T-helper 2 cell (primary cell): ENCODE measurements around the gene ZNF823.
"Not testable (repeated sequence)": the region's sequence is repeated elsewhere in the genome, so short reads cannot be mapped to it uniquely, and the experiment has no call there.

Experiments used
- DNase-seq, 5 experiments: peaks; one replicate each; pipeline versions ENCODE4 v3.0.0 to v3.0.0-alpha.2; 2012 to 2022

Gene ZNF823

DNA sequence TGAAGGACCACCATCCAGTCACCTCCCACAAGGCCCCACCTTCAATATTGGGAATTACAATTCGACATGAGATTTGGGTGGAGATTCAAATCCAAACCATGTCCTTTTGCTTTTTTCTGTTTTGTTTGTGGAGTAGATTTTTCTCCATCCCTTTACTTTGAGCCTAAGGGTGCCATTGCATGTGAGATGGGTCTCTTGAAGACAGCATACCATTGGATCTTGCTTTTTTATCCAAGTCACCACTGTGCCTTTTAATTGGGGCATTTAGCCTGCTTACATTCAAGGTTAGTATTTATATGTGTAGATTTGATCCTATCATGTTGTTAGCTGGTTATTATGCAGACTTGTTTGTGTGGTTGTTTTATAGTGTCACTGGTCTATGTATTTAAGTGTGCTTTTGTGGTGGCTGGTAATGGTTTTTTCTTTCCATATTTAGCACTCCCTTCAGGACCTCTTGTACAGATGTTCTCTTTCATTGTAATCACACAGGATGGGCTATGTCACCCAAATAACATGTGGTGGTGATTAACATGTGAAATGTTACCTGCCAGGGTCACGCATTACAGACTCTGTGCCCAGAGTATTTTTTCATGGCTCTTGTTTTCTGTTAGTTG lies 58.0 kb downstream of the ZNF823 start:
- DNase-seq, result no peak

DNA sequence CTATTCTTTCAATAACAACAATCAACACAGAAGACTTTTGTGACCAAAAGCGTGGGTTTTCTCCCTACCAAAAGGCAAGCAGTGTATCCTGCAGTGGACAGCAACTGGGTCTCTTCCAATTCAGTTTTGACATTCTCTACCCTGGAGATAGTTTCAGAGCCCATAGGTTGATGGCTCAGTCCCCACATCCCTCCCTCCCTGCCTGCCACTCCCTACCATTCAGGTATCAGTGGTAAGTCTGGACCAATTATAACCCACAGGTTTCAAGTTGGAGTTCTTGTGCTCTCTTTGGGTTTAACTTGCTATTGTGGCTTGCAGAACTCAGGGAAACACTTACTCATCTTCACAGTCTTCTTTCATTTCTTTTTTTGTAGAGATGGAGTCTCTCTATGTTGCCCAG lies 60.2 kb downstream of the ZNF823 start:
- no peak for DNase-seq

GRCh38 chr19:11676661-11677600 lies 61.8 kb downstream of the ZNF823 start:
- DNase-seq, result not testable (repeated sequence)

DNA sequence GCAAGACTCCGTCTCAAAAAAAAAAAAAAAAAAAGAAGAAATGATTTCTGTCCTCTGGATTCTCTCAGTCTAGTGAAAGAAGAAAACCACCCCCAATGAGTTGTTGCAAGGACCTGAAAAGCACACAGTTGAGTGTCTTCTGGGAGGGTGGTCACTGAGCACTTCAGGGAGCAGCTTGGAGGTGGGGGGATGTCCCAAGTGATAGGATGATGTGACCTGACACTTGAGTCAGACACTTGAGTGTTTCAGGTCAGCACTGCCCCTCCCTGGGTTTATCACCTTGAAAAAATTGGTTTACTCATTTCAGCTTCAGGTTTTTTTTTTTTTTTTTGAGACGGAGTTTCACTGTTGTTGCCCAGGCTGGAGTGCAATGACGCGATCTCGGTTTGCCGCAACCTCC lies 63.2 kb downstream of the ZNF823 start:
- DNase-seq, result no peak

GRCh38 chr19:11674067-11674492 lies 64.7 kb downstream of the ZNF823 start:
- no peak for DNase-seq

DNA sequence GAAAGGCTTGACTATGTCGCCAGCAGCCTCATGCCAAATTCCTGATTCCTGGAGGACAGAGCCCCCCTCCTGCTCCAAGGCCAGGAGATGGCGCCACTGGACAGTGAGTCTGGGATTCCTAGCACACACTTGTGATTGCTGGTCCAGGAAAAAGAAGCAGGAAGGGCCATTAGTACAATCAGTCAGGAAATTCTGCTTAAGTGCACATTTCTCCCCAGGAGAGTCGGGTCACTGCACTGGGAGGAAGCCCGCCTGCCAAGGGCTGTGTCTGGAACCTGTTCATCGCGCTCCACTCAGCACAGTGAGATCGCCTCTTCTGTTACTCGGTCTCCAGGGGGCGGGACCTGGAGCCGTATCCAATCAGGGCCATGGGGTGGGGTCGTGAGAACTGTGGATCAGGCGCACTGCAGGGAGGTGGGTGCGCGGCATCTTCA lies 65.1 kb downstream of the ZNF823 start:
- no peak for DNase-seq
